Heart left ventricle (tissue), 13 donors: ENCODE data around the gene ANKH.
"Not testable (repeated sequence)": the region's sequence is repeated elsewhere in the genome, so short reads cannot be mapped to it uniquely, and the experiment has no call there.

ENCODE experiments used
- CTCF ChIP-seq, 12 donors: fragments of 200-600 bp; sonication (generic) in 4 of 12; IDR thresholded peaks; one replicate each; pipeline versions ENCODE4 v1.5.0 to v1.8.0; 2018 to 2022; ENCODE audit warnings: antibody characterized with exemption in 12 of 12, mild to moderate bottlenecking in 5 of 12
- POLR2A ChIP-seq, 2 donors: fragments of 450-650 bp; IDR thresholded peaks; one replicate each; pipeline ENCODE4 v1.6.1; 2017; ENCODE audit warnings: antibody characterized with exemption in 2 of 2, mild to moderate bottlenecking in 2 of 2, moderate library complexity in 2 of 2
- donor health status: ischemic (EF 13 %, LVEDD 7.1; RV severe dilation, severe dysfunction).
- donor health status: DM: no; HTN: yes; CAD: no.
- donor health status: DM: no; HTN: no; CAD: no.
- donor health status: ischemic (EF 25% LVEDD 6.9; RV normal size, moderate dysfunction).
- donor health status: ischemic (EF 25% LVEDD 5.7; RV mildly dilated, moderate dysfunction).
- donor health status: ischemic (EF 35%, LVEDD 5.7; RV mildly dilated, moderate dysfunction).
- donor health status: nonischemic (EF 11% LVEDD 7.7; RV severe dilation, severe dysfunction).
- donor health status: DM: yes; HTN: yes; CAD: no.
- donor health status: PGD.
- donor health status: ischemic (EF 29% LVEDD 5.4; RV normal size, mild dysfunction).
- donor health status: nonischemic (EF 23%, LVEDD 6.1; RV moderate dilation, normal function).

- not testable (repeated sequence) for TF ChIP-seq CTCF, POLR2A (IDR thresholded peaks at IDR 0.05)
Measured at GRCh38 chr5:14837423-14838122, 34.0 kb downstream of the ANKH start.
